Nephron (organoid): Measurements from ENCODE around the gene GPR139.

Experiments
- H3K27ac Mint-ChIP-seq, 3 experiments: 2 replicates each; pipeline ENCODE4 v1.8.0; 2020; ENCODE audit warnings: mixed read lengths in 3 of 3, mild to moderate bottlenecking in 2 of 3, moderate library complexity in 1 of 3
- H3K27me3 Mint-ChIP-seq: 2 replicates; pipeline ENCODE4 v1.8.0; 2021; ENCODE audit warnings: low read depth, mild to moderate bottlenecking, moderate library complexity, mixed read lengths
- H3K36me3 Mint-ChIP-seq: 2 replicates; pipeline ENCODE4 v1.8.0; 2020; ENCODE audit warnings: low read depth, mixed read lengths
- H3K4me1 Mint-ChIP-seq: 2 replicates; pipeline ENCODE4 v1.8.0; 2020; ENCODE audit warnings: mixed read lengths
- H3K4me3 Mint-ChIP-seq, 3 experiments: 2 replicates each; pipeline ENCODE4 v1.8.0; 2020; ENCODE audit warnings: mild to moderate bottlenecking in 3 of 3, mixed read lengths in 3 of 3, moderate library complexity in 2 of 3
- H3K9me3 Mint-ChIP-seq: 2 replicates; pipeline ENCODE4 v1.8.0; 2020; ENCODE audit warnings: mixed read lengths
- TF ChIP-seq, protein P1 (sequence below), 3 experiments: fragments of 200-600 bp; sonication (generic); IDR thresholded peaks; one replicate each; pipeline ENCODE4 v1.5.0; 2021; ENCODE audit warnings: antibody characterized with exemption in 3 of 3; ENCODE audit not compliant: unreplicated experiment in 3 of 3

Gene GPR139

DNA sequence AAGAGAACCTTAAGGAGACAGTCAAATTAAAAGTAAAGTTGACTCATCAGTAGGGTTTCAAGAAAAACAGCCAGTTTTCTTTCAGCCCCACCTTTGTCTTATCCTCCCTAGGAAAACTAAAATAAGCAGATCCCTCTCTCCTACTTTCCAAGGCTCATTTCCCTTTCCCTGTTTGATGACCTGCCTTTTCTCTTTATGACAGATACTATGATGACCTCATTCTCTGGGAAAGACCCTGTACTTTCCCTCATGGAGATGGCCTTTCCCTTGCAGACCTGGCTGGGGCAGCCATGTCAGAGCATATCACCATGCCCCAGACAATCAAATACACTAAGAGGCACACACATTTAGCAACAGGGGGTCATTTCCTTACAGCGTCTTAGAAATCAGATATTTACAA lies 53.6 kb downstream of the GPR139 start:
- Mint-ChIP-seq H3K9me3 (no peaks in the 10 kb centered on the region), H3K27me3 (no peaks in the 10 kb centered on the region), H3K36me3 (no peaks in the 10 kb centered on the region), H3K27ac (no peak overlapping the region), H3K4me1 (no peaks in the 10 kb centered on the region), H3K4me3 (no peak overlapping the region)
- TF ChIP-seq, protein P1, sequence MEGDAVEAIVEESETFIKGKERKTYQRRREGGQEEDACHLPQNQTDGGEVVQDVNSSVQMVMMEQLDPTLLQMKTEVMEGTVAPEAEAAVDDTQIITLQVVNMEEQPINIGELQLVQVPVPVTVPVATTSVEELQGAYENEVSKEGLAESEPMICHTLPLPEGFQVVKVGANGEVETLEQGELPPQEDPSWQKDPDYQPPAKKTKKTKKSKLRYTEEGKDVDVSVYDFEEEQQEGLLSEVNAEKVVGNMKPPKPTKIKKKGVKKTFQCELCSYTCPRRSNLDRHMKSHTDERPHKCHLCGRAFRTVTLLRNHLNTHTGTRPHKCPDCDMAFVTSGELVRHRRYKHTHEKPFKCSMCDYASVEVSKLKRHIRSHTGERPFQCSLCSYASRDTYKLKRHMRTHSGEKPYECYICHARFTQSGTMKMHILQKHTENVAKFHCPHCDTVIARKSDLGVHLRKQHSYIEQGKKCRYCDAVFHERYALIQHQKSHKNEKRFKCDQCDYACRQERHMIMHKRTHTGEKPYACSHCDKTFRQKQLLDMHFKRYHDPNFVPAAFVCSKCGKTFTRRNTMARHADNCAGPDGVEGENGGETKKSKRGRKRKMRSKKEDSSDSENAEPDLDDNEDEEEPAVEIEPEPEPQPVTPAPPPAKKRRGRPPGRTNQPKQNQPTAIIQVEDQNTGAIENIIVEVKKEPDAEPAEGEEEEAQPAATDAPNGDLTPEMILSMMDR (IDR thresholded peaks at IDR 0.05; ENCODE audit: unreplicated experiment in 3 of 3): no peak

DNA sequence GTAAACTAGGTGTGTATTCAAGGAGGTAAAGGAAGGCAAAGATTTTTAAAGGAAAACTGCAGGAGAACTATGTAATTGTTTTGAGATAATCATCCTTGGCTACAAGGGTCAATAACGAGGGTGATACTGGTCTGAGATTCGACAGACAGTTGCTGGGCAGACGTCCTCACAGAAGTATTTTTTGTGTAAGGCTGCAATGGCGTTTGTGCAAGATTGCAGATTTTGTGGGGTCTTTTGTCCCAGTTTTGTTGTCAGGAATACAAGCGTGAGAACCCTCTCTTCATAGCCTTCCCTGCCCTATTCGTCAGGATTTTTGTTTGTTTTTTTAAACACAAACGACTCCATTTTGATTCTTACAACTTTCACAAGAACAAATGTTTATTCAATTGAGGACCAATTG lies 57.5 kb downstream of the GPR139 start:
- TF ChIP-seq, protein P1 (IDR thresholded peaks at IDR 0.05; ENCODE audit: unreplicated experiment in 3 of 3): no peak

DNA sequence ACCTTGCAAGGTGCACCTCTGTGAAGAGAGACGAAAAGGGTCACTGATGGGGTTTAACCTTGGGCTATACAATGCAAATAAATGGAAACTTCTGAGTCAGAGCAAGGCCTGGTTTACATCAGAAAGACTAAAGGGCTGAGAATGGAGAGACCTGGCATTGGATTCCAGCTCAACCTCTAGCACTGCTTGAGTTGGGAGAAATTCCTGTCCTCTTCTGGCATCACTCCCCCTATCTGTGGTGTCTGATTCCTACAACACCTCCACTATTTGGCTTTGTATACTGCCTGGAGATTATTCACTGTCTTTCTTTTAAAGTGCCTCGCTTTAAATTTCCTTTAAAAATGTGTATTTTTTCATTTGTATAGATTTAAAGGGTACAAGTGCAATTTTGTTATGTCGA lies 68.8 kb downstream of the GPR139 start:
- no peak overlapping the region for H3K4me3 Mint-ChIP-seq
- no peak overlapping the region for H3K27ac Mint-ChIP-seq

More for the DNA sequence above, 57.5 kb downstream of the GPR139 start:
- no peaks in the 10 kb centered on the region for H3K27me3 Mint-ChIP-seq
- H3K4me1 Mint-ChIP-seq: no peaks in the 10 kb centered on the region
- H3K4me3 Mint-ChIP-seq: no peak overlapping the region
- no peaks in the 10 kb centered on the region for H3K9me3 Mint-ChIP-seq
- H3K36me3 Mint-ChIP-seq: no peaks in the 10 kb centered on the region
- no peak overlapping the region for H3K27ac Mint-ChIP-seq

DNA sequence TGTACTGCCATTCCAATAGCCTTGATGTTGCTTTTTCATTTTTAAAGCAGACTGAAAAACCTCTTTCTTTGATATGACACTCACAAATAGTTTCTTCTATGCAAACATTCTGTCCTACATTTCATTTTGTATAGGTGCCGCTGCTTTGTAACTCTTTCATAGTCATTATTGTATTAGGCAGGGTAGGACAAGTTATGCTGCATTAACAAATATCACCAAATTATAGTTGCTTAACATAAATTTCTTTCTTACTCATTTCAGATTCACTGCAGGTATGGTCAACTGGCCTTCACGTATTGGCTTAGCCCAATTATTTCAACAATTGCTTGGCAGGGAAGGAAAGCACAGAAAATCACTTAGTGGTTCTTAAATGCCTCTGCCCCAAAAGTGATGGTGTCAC lies 70.8 kb downstream of the GPR139 start:
- Mint-ChIP-seq H3K36me3 (no peaks in the 10 kb centered on the region), H3K4me1 (no peaks in the 10 kb centered on the region), H3K9me3 (peaks cover 2% of the 10 kb centered on the region), H3K27ac (no peak overlapping the region), H3K4me3 (no peak overlapping the region), H3K27me3 (no peaks in the 10 kb centered on the region)
- TF ChIP-seq, protein P1 (IDR thresholded peaks at IDR 0.05; ENCODE audit: unreplicated experiment in 3 of 3): no peak

More for the DNA sequence above, 68.8 kb downstream of the GPR139 start:
- TF ChIP-seq, protein P1 (IDR thresholded peaks at IDR 0.05; ENCODE audit: unreplicated experiment in 3 of 3): no peak
- Mint-ChIP-seq H3K36me3 (no peaks in the 10 kb centered on the region), H3K9me3 (peaks cover 2% of the 10 kb centered on the region), H3K27me3 (no peaks in the 10 kb centered on the region), H3K4me1 (no peaks in the 10 kb centered on the region)

DNA sequence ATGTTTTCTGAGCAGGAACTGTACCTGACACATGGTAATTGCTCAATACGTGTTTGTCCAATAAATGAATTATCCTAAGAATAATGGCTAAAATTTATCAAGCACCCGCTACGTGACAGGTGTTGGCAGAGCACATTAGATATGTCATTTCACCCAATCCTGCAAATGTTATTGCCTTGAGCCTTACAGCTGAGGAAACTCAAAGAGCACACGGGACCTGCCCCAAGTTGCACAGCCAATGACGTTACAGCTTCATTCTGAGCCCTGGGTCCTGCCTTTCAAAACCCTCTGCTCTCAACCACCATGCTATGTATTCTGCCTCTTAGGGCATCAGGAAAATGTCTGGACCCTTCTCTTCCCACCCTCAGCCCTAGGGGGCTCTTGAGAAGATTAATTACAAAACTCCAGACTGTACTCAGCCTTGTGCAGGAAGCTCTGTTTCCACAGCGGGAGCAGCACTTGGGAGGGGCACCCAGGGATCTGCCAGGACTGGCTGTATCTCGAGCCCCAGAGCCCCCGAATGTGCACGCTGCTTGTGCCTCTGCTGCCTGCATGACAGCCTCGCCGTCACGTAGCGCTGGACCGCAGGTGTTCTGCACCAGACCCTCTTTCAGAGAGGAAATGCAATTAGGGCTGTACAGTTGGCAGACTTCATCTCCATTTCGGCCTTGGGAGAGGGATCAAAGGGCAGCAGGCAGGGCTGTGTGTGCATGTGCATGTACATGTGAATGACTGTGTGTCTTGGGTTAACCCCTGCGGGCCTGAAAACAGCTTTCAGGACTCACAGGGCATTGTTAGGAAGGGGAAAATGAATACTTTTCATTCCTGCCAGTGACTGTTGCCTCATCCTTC lies 71.6 kb downstream of the GPR139 start:
- no peak overlapping the region for H3K4me3 Mint-ChIP-seq

More for the DNA sequence above, 71.6 kb downstream of the GPR139 start:
- Mint-ChIP-seq H3K36me3 (no peaks in the 10 kb centered on the region), H3K9me3 (peaks cover 2% of the 10 kb centered on the region), H3K27ac (no peak overlapping the region), H3K27me3 (no peaks in the 10 kb centered on the region), H3K4me1 (no peaks in the 10 kb centered on the region)
- TF ChIP-seq, protein P1 (IDR thresholded peaks at IDR 0.05; ENCODE audit: unreplicated experiment in 3 of 3): no peak
